Heart right ventricle (tissue), 16 donors: ENCODE measurements around the gene TNFRSF4. TPM values are rescaled to one million over a fixed set of nuclear protein-coding genes. Genes with fewer than 3 reads are reported as not detected.
A peak's percentile ranks its signal among the peaks of the same experiment; 100 is the strongest.

Source experiments
- ATAC-seq, 8 donors: fragments of 200-7000 bp; cut with Tn5 transposase; one replicate each; pipeline ENCODE4 v1.9.1; 2020; ENCODE audit warnings: mild to moderate bottlenecking in 8 of 8, moderate library complexity in 8 of 8, moderate number of reproducible peaks in 1 of 8
- DNase-seq, 2 donors: peaks; one replicate each; pipeline ENCODE4 v3.0.0-alpha.2; 2020
- H3K27ac ChIP-seq, 10 donors: fragments of 200-600 bp; sonication (generic) in 2 of 10; one replicate each; pipeline versions ENCODE4 v1.5.0 to v1.8.0; 2020 to 2022; ENCODE audit warnings: mild to moderate bottlenecking in 3 of 10
- H3K27me3 ChIP-seq, 7 donors: fragments of 200-600 bp; one replicate each; pipeline ENCODE4 v1.8.0; 2021 to 2022; ENCODE audit warnings: mild to moderate bottlenecking in 2 of 7
- H3K36me3 ChIP-seq, 9 donors: fragments of 200-600 bp; sonication (generic) in 1 of 9; one replicate each; pipeline versions ENCODE4 v1.5.0 to v1.8.0; 2020 to 2022; ENCODE audit warnings: mild to moderate bottlenecking in 2 of 9
- H3K4me1 ChIP-seq, 9 donors: fragments of 200-600 bp; sonication (generic) in 1 of 9; one replicate each; pipeline versions ENCODE4 v1.5.0 to v1.8.0; 2020 to 2022; ENCODE audit warnings: mild to moderate bottlenecking in 4 of 9
- H3K4me3 ChIP-seq, 10 donors: fragments of 200-600 bp; sonication (generic) in 2 of 10; one replicate each; pipeline versions ENCODE4 v1.5.0 to v1.8.0; 2020 to 2022; ENCODE audit warnings: mild to moderate bottlenecking in 7 of 10, moderate library complexity in 2 of 10
- H3K9me3 ChIP-seq, 11 donors: fragments of 200-600 bp in 10 of 11; sonication (generic) in 2 of 11; one replicate each; pipeline versions ENCODE4 v1.5.0 to v1.8.0; 2013 to 2022; ENCODE audit warnings: mild to moderate bottlenecking in 2 of 11, control low read depth in 1 of 11, moderate library complexity in 1 of 11
- CTCF ChIP-seq, 9 donors: fragments of 200-600 bp; sonication (generic) in 2 of 9; IDR thresholded peaks; one replicate each; pipeline versions ENCODE4 v1.5.0 to v1.8.0; 2021 to 2022; ENCODE audit warnings: antibody characterized with exemption in 9 of 9, mild to moderate bottlenecking in 5 of 9, moderate library complexity in 1 of 9
- WGBS, 2 donors: extraction: QIAGEN DNeasy Blood & Tissue Kit; methylation state at CpG; one replicate each; pipeline ENCODE4 v1.1.7; 2013; ENCODE audit warnings: inconsistent platforms in 1 of 2; 5-methylcytosine and 5-hydroxymethylcytosine counted together
- intact Hi-C, 10 donors: fragments of 100-400 bp; cut with DNase I; formaldehyde crosslinking; loops; one replicate each; pipeline versions ENCODE4 v1.11.1 to v1.14.2; 2022
- polyA plus RNA-seq, 2 donors: library from polyadenylated mRNA; stranded (reverse); fragments of 200-250 nt; gene quantifications; one replicate each; pipeline ENCODE4 v1.2.3, GENCODE V29; 2013
- total RNA-seq, 10 donors: library from RNA; stranded (reverse); fragmentation: NEBNext Ultra II Directional in 3 of 10; extraction: Animal tissue kit (Norgen Biotek cat#: 25700) in 3 of 10; gene quantifications; one replicate each; pipeline versions ENCODE4 v1.2.1 to v1.2.4, GENCODE V29; 2021 to 2023
- donor health status: Arrhythmogenic right ventricular cardiomyopathy.
- donor health status: ischemic (EF 13 %, LVEDD 7.1; RV severe dilation, severe dysfunction).
- donor health status: healthy with polysubstance abuse.
- donor health status: DM: no; HTN: yes; CAD: no.
- donor health status: DM: no; HTN: no; CAD: no.
- donor health status: ischemic (EF 25% LVEDD 6.9; RV normal size, moderate dysfunction).
- donor health status: ischemic (EF 25% LVEDD 5.7; RV mildly dilated, moderate dysfunction).
- donor health status: healthy.
- donor health status: DM: yes; HTN: yes; CAD: no.
- donor health status: Ischemic cardiomyopathy.
- donor health status: ischemic (EF 35%, LVEDD 5.7; RV mildly dilated, moderate dysfunction).
- donor health status: nonischemic (EF 11% LVEDD 7.7; RV severe dilation, severe dysfunction).
- donor health status: DM: yes; HTN: yes; CAD: no.
- donor health status: PGD.
- donor health status: ischemic (EF 29% LVEDD 5.4; RV normal size, mild dysfunction).
- donor health status: nonischemic (EF 23%, LVEDD 6.1; RV moderate dilation, normal function).

Gene TNFRSF4
- total and polyA plus RNA-seq, 12 donors = 0.52 to 24.8 (median 5.0) TPM

GRCh38 chr1:1215881-1216605, 2.1 kb upstream of the TNFRSF4 start:
- TF ChIP-seq CTCF (IDR thresholded peaks at IDR 0.05) = no peak
- peak overlapping the region in 9 of 10 donors; percentile 55 to 87 (median 77) for H3K27ac ChIP-seq
- DNase-seq (no peak), ATAC-seq (no peak)
- H3K9me3 ChIP-seq = no peaks in the 10 kb centered on the region
- intact Hi-C loops = no loop called here
- H3K4me1 ChIP-seq = peaks cover 2 to 64% (median 37%) of the 10 kb centered on the region in 9 donors
- H3K4me3 ChIP-seq = peak overlapping the region in 1 of 10 donors; percentile 13
- H3K36me3 ChIP-seq = peaks cover 0 to 58% (median 27%) of the 10 kb centered on the region in 9 donors
- H3K27me3 ChIP-seq = peaks cover 0 to 18% (median 0%) of the 10 kb centered on the region in 7 donors
- WGBS, 2 donors = 85 to 87% methylated on average over 21 of the region's 21 CpGs

- DNase-seq (no peak), ATAC-seq (peak in 2 of 8 donors; percentile 16 to 32)
- Histone ChIP-seq H3K4me3 (no peak overlapping the region), H3K9me3 (no peaks in the 10 kb centered on the region), H3K27me3 (peaks cover 0 to 18% (median 0%) of the 10 kb centered on the region in 7 donors), H3K36me3 (peaks cover 0 to 50% (median 18%) of the 10 kb centered on the region in 9 donors), H3K4me1 (peaks cover 2 to 65% (median 37%) of the 10 kb centered on the region in 9 donors), H3K27ac (peak overlapping the region in 6 of 10 donors; percentile 47 to 87 (median 78))
- intact Hi-C loops = no loop called here
- TF ChIP-seq CTCF (IDR thresholded peaks at IDR 0.05) = no peak
- WGBS, 2 donors = 50 to 53% methylated on average over 11 of the region's 11 CpGs
Observed at GRCh38 chr1:1215080-1215676, 1.2 kb upstream of the TNFRSF4 start.

- DNase-seq (peak; percentile 60 to 64), ATAC-seq (peak; percentile 45 to 76 (median 64))
- peaks cover 0 to 37% (median 1%) of the 10 kb centered on the region in 7 donors for H3K27me3 ChIP-seq
- intact Hi-C loops = no loop called here
- H3K9me3 ChIP-seq = no peaks in the 10 kb centered on the region
- peak overlapping the region in 9 of 10 donors; percentile 27 to 59 (median 53) for H3K4me3 ChIP-seq
- peaks cover 0 to 30% (median 6%) of the 10 kb centered on the region in 9 donors for H3K36me3 ChIP-seq
- WGBS, 2 donors = 47% methylated on average over 21 to 24 of the region's 24 CpGs
- H3K27ac ChIP-seq = peak overlapping the region in 9 of 10 donors; percentile 69 to 87 (median 78)
- peaks cover 5 to 73% (median 47%) of the 10 kb centered on the region in 9 donors for H3K4me1 ChIP-seq
- no peak for TF ChIP-seq CTCF (IDR thresholded peaks at IDR 0.05)
Observed at GRCh38 chr1:1212780-1213344, 1.1 kb downstream of the TNFRSF4 start.
